ENCODE measurements around the gene OVCA2.

- TF ChIP-seq CTCF (IDR thresholded peaks at IDR 0.05 in 2 of 3, conservative IDR thresholded peaks at IDR 0.05 in 1 of 3; ENCODE audit: borderline replicate concordance in 1 of 3, insufficient read depth in 1 of 3, low read depth in 2 of 3, low read length in 2 of 3) (no peak), FOSL1 (IDR thresholded peaks at IDR 0.05; ENCODE audit: low read depth) (no peak), CEBPB (IDR thresholded peaks at IDR 0.05; ENCODE audit: low read depth) (no peak), EZH2 (IDR thresholded peaks at IDR 0.05) (no peak), ATF3 (IDR thresholded peaks at IDR 0.05) (no peak), POLR2AphosphoS5 (IDR thresholded peaks at IDR 0.05; ENCODE audit: low read depth, low read length) (no peak), EGR1 (IDR thresholded peaks at IDR 0.05; ENCODE audit: low read depth) (no peak), POLR2A (IDR thresholded peaks at IDR 0.05; ENCODE audit: borderline replicate concordance, extremely low read depth, insufficient read depth, insufficient read length) (no peak), JUND (IDR thresholded peaks at IDR 0.05) (no peak), YY1 (IDR thresholded peaks at IDR 0.05; ENCODE audit: extremely low read depth, insufficient replicate concordance, low read depth, low read length) (no peak), RAD21 (IDR thresholded peaks at IDR 0.05; ENCODE audit: low read depth) (no peak)
- TF ChIP-seq, protein P1, sequence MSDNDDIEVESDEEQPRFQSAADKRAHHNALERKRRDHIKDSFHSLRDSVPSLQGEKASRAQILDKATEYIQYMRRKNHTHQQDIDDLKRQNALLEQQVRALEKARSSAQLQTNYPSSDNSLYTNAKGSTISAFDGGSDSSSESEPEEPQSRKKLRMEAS (IDR thresholded peaks at IDR 0.05): no peak
- TF ChIP-seq, protein P2, sequence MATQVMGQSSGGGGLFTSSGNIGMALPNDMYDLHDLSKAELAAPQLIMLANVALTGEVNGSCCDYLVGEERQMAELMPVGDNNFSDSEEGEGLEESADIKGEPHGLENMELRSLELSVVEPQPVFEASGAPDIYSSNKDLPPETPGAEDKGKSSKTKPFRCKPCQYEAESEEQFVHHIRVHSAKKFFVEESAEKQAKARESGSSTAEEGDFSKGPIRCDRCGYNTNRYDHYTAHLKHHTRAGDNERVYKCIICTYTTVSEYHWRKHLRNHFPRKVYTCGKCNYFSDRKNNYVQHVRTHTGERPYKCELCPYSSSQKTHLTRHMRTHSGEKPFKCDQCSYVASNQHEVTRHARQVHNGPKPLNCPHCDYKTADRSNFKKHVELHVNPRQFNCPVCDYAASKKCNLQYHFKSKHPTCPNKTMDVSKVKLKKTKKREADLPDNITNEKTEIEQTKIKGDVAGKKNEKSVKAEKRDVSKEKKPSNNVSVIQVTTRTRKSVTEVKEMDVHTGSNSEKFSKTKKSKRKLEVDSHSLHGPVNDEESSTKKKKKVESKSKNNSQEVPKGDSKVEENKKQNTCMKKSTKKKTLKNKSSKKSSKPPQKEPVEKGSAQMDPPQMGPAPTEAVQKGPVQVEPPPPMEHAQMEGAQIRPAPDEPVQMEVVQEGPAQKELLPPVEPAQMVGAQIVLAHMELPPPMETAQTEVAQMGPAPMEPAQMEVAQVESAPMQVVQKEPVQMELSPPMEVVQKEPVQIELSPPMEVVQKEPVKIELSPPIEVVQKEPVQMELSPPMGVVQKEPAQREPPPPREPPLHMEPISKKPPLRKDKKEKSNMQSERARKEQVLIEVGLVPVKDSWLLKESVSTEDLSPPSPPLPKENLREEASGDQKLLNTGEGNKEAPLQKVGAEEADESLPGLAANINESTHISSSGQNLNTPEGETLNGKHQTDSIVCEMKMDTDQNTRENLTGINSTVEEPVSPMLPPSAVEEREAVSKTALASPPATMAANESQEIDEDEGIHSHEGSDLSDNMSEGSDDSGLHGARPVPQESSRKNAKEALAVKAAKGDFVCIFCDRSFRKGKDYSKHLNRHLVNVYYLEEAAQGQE (IDR thresholded peaks at IDR 0.05; ENCODE audit: low read depth): no peak
These were observed 16.2 kb downstream of the OVCA2 start for GRCh38 chr17:2057760-2058585.

All from HCT116 (cell line).